Upper lobe of left lung (tissue), 4 donors: ENCODE data around the gene COG4.

Source experiments
- CTCF ChIP-seq, 6 experiments: fragments of 450-650 bp in 4 of 6; fragments of 200-600 bp in 2 of 6; sonication (generic) in 2 of 6; IDR thresholded peaks; one replicate each; pipeline ENCODE4 v1.5.1; 2016 to 2019; ENCODE audit warnings: antibody characterized with exemption in 6 of 6
- EP300 ChIP-seq, 4 donors: sonication (generic); formaldehyde crosslinking; IDR thresholded peaks; one replicate each; pipeline ENCODE4 v1.5.1; 2017; ENCODE audit warnings: antibody characterized with exemption in 4 of 4, control low read depth in 2 of 4
- POLR2A ChIP-seq, 4 donors: fragments of 450-650 bp; IDR thresholded peaks; one replicate each; pipeline ENCODE4 v1.5.1; 2016 to 2017; ENCODE audit warnings: antibody characterized with exemption in 4 of 4, mild to moderate bottlenecking in 2 of 4

DNA sequence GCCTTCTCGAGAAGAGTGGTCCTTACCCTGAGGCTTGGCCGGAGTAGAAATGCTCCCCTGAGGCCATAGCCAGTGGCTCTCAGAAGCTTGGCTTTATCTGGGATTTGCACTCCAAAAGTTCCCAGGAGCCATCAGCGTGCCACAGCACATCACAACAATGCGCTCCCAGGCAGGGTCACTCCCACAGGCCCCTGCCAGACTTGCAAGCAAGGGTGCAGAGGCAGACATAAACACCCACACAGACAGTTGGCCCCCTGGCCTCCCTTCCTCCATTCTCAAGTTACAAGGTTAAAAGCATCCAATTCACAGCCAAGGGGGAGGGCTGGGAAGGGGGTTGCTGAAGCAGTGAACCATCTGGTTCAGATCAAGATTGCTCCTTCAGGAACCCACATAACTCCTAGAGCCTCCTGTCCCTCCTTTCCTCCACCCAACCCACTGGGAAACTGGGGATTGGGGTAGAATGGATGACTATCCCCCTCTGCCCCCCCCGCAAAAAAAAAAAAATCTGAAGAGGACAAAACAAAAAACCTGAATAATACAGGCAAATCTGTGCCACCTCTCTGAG lies 86.3 kb downstream of the COG4 start:
- TF ChIP-seq CTCF (IDR thresholded peaks at IDR 0.05) (no peak), POLR2A (IDR thresholded peaks at IDR 0.05) (no peak), EP300 (IDR thresholded peaks at IDR 0.05) (no peak)
